UCSD-AML1 (cell line): ENCODE data around the gene SFSWAP.

ENCODE experiments used
- DNase-seq: peaks from one replicate; lab custom pipeline; 2025; ENCODE audit not compliant: unreplicated experiment; lab: John Stamatoyannopoulos, UW

The SFSWAP gene

DNA sequence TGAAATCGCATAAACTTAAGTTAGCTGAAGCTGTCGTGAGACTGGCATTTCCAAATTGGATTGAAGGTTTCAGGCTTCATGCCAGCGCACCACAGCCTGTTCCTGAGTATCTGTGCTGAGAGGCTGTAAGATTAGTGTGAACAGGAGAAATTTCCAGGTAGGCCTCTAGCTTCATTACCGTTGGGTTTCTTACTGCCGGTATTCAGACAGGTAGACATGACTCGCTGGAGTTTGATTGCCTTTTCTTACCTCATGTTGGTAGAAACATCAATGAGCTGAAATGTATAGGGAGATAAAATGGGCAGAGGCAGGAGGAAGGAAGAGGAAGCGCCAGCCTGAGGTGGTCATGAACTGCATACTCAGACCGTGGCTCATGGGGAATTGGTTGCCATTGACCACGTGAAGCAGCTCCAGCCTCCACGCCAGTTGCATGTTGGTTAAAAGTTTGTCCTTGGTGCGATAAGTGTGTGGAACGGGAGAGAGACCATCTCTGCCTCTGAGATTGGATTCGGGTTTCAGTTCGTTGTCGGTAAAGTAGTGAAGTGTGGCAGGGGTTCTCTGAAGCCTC is 75.0 kb downstream of the SFSWAP start:
- no peak for DNase-seq

DNA sequence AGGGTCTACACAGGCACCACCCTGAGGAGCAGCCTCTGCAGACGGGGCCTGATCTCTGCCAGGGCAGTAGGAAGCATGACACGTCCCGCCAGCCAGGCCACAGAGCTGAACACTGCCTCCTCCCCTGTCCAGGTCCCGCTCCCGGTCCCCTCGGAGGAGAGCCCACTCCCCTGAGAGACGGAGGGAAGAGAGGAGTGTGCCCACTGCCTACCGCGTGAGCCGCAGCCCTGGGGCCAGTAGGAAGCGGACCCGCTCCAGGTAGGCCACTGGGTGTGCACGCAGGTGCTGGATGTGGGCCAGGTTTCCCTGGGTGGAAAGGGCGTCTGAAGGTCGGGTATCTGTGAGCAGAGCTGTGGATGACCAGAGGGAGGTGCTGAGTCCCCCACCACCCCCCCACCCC is 75.4 kb downstream of the SFSWAP start:
- no peak for DNase-seq

DNA sequence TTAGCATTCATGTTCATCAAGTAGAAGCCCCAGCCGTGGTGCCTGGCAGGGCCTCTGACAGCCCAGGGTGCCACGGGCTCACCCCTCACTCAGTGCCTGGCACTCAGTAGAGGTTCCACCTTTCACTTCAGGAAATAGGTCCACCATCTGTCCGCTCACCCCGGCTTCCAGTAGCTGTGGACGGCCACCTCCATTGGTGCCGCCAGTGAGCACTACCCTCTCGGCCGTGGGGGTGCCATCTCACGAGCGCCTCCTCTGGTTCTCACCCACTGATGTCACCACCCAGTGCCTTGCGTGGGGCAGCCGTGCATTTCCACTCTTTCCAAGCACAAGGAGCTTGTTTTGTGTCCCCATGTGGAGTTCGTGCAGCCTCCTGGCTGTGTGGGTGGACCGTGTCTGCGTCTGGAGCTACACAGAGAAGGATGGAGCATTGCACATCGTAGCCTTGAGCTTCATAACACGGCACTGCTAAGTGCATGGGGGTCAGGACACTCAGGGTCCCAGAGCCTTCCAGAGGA is 76.3 kb downstream of the SFSWAP start:
- DNase-seq = no peak

DNA sequence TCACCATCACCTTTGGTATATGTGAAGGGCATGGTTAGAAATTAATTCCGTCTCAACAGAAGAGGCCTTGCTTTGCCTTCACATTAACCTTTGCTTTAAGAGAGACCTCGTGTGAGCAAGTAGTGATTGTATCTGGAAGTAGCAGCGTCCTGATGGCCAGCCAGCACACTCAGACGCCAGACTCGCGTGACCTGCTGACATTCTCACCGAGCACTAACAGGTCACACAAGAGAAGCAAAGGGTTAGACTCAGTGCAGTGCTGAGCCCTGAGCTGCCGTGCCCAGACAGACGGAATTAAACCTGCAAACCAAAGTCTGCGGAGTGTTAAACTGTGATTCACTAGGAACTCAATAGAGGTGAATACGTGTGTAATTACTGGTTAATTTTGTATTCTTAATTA is 77.2 kb downstream of the SFSWAP start:
- no peak for DNase-seq

DNA sequence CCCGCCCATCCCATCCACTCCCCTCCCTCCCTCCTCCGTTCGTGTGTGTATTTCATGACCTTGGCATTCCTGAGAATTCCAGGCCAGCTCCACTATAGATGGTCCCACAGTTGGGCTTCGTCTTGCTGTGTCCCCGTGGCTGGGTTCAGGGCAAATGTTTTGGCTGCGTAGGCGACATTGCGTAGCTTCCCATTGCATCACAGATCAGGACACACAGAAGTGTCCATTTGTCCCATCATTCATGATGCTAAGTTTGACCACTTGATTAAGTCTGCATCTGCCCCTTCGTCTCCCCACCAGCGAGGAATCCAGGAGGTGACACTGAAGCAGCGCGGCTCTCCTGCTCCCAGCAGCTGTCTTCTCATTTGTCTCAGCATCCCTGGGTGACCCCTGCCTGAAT is 78.7 kb downstream of the SFSWAP start:
- no peak for DNase-seq

DNA sequence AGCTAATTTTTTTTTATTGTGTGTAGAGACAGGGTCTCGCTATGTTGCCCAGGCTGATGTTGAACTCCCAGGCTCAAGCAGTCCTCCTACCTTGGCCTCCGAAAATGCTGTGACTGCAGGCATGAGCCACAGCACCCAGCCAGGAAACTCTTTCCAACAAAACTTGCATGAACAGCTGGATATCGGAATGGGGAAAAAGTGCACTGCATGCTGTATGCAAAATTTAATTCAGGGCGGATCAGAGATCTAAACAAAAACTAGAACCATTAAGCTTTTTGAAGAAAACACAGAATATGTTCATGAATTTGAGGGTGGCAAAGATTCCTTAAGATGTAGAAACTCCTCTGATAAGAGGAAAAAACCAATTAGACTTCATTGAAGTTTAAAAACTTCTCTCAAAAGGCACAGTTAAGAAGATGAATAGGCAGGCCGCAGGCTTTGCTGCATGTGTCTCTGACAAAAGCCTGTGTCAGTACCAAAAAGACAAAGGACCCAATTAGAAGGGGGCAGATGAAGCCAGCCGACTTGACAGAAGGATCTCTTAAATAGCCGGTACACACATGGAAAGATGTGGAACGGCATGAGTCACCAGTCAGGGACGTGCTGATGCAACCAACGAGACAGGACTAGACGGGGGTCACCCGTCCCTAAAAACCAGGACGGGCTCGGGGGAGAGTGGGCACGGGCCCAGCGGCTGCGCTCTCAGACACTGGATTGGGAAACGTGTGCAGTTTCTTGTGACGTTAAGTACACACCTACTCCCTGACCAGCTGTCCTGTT is 82.5 kb downstream of the SFSWAP start:
- DNase-seq = no peak

DNA sequence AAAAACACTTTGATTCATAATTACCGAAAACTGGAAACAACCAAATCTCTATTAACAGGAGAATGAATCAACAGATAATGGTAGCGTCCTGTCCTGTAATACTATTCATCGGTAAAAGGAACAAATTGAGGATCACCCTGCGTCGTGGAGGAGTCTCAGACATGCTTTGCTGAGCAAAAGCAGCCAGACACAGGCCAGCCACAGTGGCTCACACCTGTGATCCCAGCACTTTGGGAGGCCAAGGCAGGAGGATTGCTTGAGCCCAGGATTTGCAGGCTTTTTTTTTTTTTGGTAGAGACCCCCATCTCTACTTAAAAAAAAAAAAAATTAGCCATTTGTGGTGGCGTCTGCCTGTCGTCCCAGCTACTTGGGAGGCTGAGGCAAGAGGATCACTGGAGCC is 83.2 kb downstream of the SFSWAP start:
- no peak for DNase-seq

DNA sequence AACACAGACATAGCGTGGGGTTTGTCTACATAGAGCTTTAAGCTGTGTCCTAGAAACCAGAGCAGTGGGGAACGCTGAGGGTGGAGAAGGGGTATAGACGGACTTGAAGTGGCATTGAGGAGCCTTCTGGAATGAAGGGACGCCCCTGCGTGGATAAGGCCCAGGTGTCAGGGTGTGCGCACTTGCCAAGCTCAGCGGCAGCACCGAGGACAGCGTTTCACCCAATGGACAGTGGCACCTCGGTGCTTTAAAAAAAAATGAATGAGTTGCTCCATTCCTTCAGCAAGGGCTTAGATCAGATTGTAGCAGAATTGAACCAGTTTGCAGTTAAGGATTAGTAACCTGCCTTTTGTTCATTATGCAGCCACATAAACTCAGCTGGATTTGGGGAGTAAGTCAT is 83.7 kb downstream of the SFSWAP start:
- DNase-seq = no peak

DNA sequence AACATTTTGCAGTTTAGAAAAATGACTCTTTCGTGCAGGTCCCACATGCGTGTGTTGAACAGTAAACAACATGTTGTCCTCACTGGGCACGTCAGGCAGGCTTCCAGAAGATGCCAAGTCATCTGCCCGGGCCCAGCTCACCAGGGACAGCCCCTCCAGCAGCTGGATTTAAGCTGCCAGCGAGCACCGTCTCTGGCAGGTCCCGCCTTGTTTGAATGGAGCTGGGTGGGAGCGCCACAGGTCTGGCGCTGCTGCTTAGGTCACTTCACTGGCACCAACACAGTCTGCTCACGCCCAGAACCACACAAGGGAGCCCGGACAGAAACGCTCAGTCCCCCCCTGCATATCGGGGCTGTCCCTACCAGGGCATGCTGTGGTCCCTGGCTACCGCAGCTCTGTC is 84.2 kb downstream of the SFSWAP start:
- DNase-seq = no peak

DNA sequence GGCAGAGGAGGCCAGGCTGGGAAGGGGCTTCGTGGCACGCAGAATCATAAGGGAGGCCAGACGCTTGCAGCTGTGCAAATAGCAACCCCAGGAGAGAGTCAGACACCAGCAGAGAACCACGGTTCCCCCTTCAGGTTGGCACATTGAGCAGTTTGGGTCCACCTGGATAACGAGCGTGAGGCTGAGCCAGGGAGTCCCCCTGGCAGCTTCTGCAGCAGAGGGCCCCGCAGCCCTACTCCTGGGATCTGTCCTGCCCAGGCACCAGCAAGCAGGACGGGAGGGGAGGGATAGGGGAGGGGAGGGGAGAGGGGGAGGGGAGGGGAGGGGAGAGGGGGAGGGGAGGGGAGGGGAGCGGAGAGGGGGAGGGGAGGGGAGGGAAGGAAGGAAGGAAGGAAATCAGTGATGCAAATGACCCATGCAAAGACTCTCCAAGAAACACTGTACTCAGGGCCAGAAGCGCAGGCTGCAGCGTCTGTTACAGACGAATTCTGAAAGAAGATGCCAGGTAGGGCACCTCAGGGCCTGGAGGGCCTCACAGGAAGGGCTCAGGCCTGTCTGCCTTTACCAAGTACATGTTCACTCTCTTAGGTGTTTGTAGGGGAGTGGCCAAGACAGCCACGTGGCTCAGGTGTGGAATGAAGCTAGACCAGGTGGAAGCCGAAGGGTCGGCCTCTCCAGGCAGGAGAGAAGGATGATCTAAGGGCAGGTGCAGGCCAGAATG is 85.0 kb downstream of the SFSWAP start:
- DNase-seq = no peak

DNA sequence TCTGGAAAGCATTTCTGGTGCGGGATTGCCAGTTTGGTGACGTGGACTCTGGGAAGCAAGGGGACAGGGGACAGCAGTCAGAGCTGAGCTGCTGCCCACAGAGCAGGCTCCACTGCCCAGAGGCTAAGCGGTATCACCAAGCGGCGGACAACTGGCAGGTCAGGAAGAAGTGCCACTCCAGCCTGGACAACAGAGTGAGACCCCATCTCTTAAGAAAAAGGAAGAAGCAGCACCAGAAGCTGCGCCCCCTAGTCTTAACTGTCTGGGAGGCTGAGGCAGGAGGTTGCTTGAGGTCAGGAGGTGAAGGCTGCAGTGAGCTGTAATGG is 85.5 kb downstream of the SFSWAP start:
- DNase-seq = no peak

DNA sequence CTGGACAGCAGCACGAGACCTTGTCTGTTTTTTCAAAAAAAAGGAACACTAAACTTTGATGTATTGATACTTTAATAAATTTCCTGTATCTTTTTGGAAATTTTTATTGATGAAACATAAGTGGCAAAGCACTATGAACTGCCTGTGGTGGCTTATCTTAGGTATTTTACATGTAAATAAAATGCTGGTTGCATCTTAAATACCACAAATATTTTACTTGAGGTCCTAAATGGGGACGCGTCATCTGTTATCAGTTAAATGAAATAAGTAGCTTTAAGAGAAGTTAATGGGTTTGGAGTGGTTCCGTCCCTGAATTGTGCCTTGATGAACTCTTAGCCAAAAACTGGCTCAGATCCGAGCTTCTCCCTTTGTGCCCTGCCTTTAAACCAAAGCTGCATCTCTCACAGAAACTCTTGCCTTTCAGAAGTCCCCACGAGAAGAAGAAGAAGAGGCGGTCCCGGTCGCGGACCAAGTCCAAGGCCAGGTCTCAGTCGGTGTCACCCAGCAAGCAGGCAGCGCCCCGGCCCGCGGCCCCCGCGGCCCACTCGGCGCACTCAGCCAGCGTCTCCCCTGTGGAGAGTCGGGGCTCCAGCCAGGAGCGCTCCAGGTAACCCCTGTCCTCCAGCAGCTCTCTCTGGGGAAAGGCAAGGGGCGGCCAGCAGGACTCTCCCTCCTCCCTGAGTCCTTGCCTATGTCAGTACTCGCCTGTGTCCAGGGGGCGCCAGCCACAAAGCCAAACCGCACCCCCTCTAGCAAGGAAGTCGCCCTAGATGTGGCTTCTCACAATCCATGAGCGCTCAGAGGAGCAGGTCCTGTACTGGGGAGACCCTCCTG is 86.1 kb downstream of the SFSWAP start:
- no peak for DNase-seq

DNA sequence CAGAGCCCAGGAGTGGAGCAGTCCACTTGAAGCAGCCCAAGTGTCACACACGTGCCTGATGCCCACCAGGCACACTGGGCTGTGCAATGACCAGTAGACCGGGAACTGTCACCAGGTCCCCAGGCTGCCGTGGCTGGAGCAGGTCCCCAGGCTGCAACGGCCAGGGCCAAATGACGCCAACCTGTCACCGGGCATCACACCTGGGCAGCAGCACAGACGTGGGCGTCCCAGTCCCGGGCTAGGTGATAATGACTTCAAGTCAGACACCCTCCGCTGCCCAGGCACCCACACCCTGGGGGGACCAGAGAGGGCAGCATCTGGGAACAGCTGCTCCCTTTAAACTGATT is 86.7 kb downstream of the SFSWAP start:
- DNase-seq = no peak

DNA sequence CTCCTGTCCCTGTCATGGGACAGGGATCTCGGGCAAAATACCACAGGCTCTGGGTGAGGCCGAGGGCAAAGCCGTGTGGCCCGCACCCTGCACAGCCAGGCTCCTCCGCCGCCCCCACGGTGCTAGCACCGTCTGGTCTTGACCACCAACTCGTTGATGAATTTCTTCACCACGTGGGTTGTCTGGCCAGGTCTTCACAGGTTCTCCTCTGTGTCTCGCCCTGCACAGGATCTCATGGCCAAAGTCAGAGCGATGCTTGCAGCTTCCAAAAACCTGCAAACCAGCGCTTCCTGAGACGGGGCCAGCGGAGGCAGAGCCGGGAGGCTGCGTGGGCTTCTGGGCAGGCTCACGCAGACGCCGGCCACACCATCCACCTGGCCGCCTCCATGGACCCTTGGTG is 88.3 kb downstream of the SFSWAP start:
- no peak for DNase-seq

DNA sequence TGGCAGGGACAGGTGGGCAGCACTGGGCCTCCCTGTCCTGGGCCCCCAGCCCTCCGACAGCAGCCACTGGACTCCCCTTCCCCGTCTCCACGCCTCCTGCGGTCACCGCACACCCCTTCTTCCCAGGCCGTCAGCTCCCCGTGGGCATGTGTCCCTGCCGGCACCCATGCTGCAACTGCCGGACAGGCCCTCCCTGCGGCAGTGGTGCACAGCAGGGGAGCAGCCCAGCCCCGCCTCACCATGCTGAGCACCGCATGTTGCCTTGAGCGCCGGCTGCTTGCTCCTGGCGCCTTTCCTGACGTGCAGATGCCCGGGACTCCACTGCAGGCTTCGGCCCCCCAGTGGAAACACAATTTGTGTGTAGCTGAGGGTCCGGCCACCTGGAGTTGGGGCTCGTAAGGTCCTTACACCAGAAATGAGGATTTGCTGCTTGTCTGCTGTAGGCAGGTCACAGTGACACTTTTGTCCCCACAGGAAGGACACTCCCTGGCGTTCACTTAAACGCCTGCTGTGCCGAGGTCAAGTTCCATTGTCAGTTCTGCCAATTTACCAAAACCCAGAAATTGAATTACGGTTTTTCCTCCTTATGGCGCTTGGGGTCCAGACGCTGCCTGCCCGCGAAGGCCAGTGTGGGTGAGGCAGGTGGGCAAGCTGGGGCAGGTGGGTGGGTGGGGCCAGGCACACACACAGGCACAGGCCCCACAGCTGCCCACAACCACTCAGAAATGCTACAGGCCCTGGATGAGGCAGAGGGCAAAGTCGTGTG is 89.1 kb downstream of the SFSWAP start:
- DNase-seq = no peak

DNA sequence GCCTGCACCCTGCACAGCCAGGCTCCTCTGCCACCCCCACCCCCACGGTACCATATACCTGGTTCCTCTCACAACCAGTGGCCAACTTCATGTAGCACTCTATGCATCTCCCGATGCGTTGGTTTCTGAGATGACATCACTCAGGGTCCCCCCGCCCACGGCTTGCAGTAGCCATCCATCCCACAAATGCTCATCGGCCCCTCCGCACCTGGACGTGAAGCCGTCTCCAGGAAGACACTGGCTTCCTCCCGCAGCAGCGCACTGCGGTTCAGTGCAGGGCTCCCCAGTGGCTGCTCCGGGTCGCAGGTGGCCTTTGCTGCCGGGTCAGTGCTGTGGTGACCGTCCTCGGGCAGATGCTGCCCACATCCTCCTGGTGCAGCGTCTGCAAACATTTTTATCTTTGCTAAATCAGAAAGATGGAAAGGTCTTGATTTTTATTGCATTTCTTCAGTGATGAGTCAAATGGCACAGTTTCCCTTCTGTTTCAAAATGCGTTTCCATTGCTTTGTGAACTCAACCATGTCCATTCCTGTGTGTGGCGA is 89.8 kb downstream of the SFSWAP start:
- no peak for DNase-seq

DNA sequence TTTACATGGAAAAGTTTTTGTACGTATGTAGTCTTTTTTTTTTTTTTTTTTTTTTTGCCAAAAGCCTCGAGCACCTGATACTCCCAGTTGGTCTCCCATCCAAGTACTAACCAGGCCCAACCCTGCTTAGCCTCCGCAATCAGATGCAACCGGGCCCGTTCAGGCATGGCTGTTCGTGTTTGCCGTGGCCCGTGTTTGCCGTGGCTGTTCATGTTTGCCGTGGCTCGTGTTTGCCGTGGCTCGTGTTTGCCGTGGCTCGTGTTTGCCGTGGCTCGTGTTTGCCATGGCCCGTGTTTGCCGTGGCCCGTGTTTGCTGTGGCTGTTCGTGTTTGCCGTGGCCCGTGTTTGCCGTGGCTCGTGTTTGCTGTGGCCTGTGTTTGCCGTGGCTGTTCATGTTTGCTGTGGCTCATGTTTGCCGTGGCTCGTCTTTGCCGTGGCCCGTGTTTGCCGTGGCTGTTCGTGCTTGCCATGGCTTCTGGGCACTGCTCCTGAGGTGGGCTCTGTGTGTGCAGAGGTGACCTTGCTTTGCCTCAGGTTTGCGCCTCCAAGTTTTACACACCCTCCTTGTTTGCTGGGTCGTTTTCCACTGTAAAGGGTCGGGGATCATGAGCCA is 90.5 kb downstream of the SFSWAP start:
- DNase-seq = no peak

DNA sequence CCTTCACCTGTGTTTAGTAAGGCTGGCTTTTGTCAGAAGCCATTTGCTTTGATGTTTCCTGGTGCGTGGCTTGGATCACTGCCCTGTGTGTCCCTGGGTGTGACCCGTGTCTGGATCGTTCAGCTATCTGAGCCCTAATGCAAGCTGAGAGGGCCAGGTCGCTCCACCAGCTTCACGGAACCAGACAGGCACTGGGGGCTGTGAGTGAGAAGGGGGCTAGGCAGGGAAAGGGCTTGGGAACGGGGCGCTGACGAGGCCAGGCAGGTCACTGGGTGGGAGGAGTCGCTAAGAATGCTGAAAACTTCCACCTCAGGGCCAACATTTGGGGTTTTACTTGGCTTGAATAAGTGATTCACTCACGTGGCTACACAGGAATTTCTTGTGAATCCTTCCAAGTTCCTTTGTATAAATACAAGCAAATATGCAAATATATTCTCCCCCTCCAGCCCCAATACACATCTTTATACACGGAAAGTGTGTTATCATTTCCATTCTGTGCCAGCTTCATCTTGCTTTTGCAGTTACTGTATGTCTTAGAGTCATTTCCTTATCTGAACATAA is 93.2 kb downstream of the SFSWAP start:
- no peak for DNase-seq

DNA sequence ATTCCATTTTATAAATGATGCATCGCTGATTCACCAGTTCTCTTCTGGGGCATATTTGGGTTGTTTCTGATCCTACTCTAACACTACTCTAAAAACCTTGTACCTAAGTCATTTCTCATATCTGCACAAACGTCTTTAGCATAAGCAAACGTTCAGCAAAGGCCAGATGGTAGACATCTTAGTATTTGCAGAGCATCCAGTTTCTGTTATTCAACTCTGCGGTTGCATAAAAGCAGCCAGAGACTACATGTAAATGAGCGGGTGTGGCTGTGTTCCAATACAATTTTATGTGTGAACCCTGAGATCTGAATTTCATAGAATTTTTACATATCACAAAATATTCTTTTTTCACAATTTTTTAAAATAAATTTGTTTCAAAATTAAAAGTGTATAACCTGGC is 94.5 kb downstream of the SFSWAP start:
- DNase-seq = no peak

DNA sequence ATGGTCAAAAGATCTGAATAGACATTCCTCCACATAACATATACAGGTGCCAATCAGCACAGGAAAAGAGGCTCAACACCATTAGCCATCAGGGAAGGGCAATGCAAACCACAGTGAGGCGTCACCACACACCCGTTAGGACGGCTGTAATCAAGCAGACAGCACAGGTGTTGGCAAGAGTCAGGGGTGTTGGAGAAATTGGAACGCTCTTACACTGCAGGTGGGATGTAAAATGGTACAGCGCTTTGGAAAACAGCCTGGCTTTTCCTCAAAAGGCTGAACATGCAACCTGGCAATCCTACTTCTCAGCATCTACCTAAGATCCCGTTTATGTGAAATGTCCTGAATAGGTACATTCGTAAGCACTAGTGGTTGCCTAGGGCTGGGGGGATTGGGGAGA is 95.8 kb downstream of the SFSWAP start:
- DNase-seq = no peak
